Lung (tissue), 12 donors: ENCODE results near the gene TBRG4. TPM values are rescaled to one million over a fixed set of nuclear protein-coding genes. Genes with fewer than 3 reads are reported as not detected.

Experiments used
- ATAC-seq: fragments of 200-7000 bp; cut with Tn5 transposase; one replicate; pipeline ENCODE4 v1.9.1; 2020; ENCODE audit warnings: moderate number of reproducible peaks; ENCODE audit not compliant: insufficient read depth, low FRiP score
- DNase-seq, 3 donors: peaks; one replicate each; pipeline ENCODE4 v3.0.0-alpha.2; 2013 to 2017
- H3K27ac ChIP-seq, 2 donors: one replicate each; pipeline ENCODE4 v1.5.1; 2013; ENCODE audit warnings: mild to moderate bottlenecking in 2 of 2, moderate library complexity in 2 of 2, control low read depth in 1 of 2, inconsistent platforms in 1 of 2, low read depth in 1 of 2, low read length in 1 of 2
- H3K27me3 ChIP-seq, 3 donors: one replicate each; pipeline ENCODE4 v1.5.1; 2013; ENCODE audit warnings: low read length in 2 of 3; ENCODE audit not compliant: control insufficient read depth in 3 of 3, insufficient read depth in 3 of 3
- H3K36me3 ChIP-seq, 4 donors: one replicate each; pipeline ENCODE4 v1.5.1; 2013; ENCODE audit warnings: low read length in 4 of 4, mild to moderate bottlenecking in 1 of 4, moderate library complexity in 1 of 4; ENCODE audit not compliant: control insufficient read depth in 4 of 4, insufficient read depth in 4 of 4
- H3K4me1 ChIP-seq, 5 donors: one replicate each; pipeline ENCODE4 v1.5.1; 2013; ENCODE audit warnings: low read length in 5 of 5, mild to moderate bottlenecking in 2 of 5, moderate library complexity in 1 of 5; ENCODE audit not compliant: control insufficient read depth in 5 of 5, insufficient read depth in 5 of 5
- H3K4me3 ChIP-seq: one replicate; pipeline ENCODE4 v1.5.1; 2013; ENCODE audit warnings: mild to moderate bottlenecking, control low read depth, moderate library complexity
- H3K9ac ChIP-seq, 2 donors: one replicate each; pipeline ENCODE4 v1.5.1; 2013; ENCODE audit warnings: low read length in 2 of 2, control low read depth in 1 of 2; ENCODE audit not compliant: insufficient read depth in 1 of 2
- H3K9me3 ChIP-seq, 4 donors: one replicate each; pipeline ENCODE4 v1.5.1; 2013; ENCODE audit warnings: low read length in 3 of 4, mild to moderate bottlenecking in 1 of 4, moderate library complexity in 1 of 4; ENCODE audit not compliant: control insufficient read depth in 4 of 4, insufficient read depth in 3 of 4
- WGBS, 2 donors: extraction: QIAGEN DNeasy Blood & Tissue Kit; methylation state at CpG; one replicate each; pipeline ENCODE4 v1.1.7; 2013; 5-methylcytosine and 5-hydroxymethylcytosine counted together
- polyA plus RNA-seq, 2 donors: library from polyadenylated mRNA; stranded (reverse); fragments of 200-250 nt; gene quantifications; one replicate each; pipeline ENCODE4 v1.2.1, GENCODE V29; 2013
- total RNA-seq, 2 donors: library from RNA; depleted of rRNA in 1 of 2; stranded (reverse); fragments of >200 nt in 1 of 2; gene quantifications; one replicate each; pipeline ENCODE4 v1.2.1, GENCODE V29; 2014 to 2021
- TF ChIP-seq, protein P1 (sequence below): IDR thresholded peaks from 2 replicates; pipeline ENCODE4 v1.5.1; 2012; ENCODE audit warnings: mild to moderate bottlenecking; ENCODE audit errors: control extremely low read depth, extremely low read depth
- donor health status: control.
- donor health status: control.
- donor health status: Bipolar disorder and iron deficiency.
- donor health status: healthy.
- donor health status: DM: yes; HTN: yes; CAD: no.

Gene TBRG4
- total and polyA plus RNA-seq, 4 donors = 32.2 to 65.6 (median 46.9) TPM

DNA sequence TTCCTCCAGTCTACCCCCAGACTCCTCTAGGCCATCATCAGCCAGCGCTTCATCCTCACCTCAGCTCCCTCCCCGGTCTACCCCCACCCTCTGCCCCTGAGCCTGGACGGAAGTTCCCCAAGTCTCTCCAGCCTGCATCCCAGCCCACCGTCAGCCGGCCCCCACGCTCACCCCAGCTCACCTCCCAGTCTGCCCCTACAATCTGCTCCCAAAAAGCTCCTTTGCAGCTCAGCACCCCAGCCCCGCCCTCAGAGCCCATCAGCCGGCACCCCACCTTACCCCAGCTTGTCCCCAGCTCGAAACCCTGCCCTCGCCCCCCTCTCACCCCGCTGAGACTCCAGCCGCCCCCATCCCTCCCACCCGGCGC is 45.8 kb upstream of the TBRG4 start:
- Histone ChIP-seq H3K27ac (no peak overlapping the region), H3K9ac (no peak overlapping the region), H3K4me1 (peaks cover 0 to 4% (median 0%) of the 10 kb centered on the region in 5 donors), H3K9me3 (no peaks in the 10 kb centered on the region), H3K36me3 (no peaks in the 10 kb centered on the region), H3K4me3 (peak overlapping the region; percentile 58), H3K27me3 (peaks cover 0 to 31% (median 9%) of the 10 kb centered on the region in 3 donors)
- TF ChIP-seq, protein P1, sequence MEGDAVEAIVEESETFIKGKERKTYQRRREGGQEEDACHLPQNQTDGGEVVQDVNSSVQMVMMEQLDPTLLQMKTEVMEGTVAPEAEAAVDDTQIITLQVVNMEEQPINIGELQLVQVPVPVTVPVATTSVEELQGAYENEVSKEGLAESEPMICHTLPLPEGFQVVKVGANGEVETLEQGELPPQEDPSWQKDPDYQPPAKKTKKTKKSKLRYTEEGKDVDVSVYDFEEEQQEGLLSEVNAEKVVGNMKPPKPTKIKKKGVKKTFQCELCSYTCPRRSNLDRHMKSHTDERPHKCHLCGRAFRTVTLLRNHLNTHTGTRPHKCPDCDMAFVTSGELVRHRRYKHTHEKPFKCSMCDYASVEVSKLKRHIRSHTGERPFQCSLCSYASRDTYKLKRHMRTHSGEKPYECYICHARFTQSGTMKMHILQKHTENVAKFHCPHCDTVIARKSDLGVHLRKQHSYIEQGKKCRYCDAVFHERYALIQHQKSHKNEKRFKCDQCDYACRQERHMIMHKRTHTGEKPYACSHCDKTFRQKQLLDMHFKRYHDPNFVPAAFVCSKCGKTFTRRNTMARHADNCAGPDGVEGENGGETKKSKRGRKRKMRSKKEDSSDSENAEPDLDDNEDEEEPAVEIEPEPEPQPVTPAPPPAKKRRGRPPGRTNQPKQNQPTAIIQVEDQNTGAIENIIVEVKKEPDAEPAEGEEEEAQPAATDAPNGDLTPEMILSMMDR = no peak
- 6 to 12% methylated on average over 11 to 14 of the region's 14 CpGs for WGBS, 2 donors
- ATAC-seq (no peak), DNase-seq (peak in 1 of 3 donors; percentile 3)

DNA sequence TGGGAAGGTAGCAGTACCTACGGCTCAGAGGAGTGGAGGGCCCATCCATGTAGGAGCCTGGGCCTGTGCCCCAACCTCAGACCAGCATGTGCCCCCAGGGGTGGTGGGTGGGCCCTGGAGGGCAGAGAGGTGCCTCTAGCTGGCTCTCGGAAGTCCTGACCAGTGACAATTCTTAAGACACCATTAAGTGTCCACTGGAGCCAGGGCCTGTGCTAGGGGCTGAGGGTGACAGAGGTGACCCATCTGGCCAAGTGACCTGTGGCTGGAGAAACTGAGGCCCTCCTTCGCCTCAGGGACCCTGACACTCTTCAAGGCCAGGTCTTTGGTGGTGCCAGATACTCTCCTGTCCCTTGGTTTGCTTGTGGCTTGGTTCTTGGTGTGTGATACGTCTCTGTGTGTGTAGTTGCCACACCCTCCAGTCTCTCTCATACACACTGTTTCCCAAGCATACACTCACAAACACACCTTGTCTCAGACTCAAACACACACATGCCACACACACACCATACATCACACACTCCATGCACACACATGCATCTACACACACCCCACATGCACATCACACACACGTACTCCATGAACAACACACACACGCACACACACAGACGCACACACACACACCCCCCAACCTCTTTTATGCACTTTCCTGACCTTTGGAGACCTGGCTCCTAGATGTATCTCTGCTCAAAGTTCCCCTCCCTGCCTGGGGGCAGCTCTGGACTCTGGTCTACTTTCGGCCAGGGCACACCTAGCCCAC is 45.2 kb upstream of the TBRG4 start:
- Histone ChIP-seq H3K27ac (peak overlapping the region in 1 of 2 donors; percentile 8), H3K27me3 (peaks cover 0 to 31% (median 9%) of the 10 kb centered on the region in 3 donors)
- TF ChIP-seq, protein P1 = no peak

DNA sequence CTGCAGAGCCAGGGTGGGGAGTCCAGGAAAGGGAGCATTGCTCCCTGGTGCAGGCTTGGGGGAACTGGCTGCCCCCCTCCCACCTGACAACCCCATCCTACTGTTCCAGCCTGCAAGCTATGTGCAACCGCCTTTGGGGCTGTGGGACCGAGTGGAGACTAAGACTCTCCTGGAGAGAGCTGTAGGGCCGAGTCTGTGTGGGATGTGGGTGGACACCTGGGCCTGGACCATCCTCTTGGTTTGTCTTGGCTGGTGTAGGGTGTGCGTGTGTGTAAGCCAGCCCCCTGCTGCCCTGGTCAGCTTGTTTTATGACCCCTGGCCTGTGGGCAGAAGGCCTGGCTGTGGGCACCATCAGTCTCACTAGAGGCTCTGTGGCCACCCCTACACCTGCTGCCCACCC is 44.4 kb upstream of the TBRG4 start:
- H3K27ac ChIP-seq = no peak overlapping the region

More for the DNA sequence above, 45.2 kb upstream of the TBRG4 start:
- DNase-seq (peak in 1 of 3 donors; percentile 4), ATAC-seq (no peak)
- Histone ChIP-seq H3K4me3 (peak overlapping the region; percentile 58), H3K9me3 (no peaks in the 10 kb centered on the region), H3K4me1 (peaks cover 0 to 4% (median 0%) of the 10 kb centered on the region in 5 donors), H3K36me3 (no peaks in the 10 kb centered on the region), H3K9ac (no peak overlapping the region)
- 81 to 88% methylated on average over 8 of the region's 8 CpGs for WGBS, 2 donors

More for the DNA sequence above, 44.4 kb upstream of the TBRG4 start:
- WGBS, 2 donors = 90 to 91% methylated on average over 4 of the region's 4 CpGs
- Histone ChIP-seq H3K4me3 (no peak overlapping the region), H3K36me3 (no peaks in the 10 kb centered on the region), H3K27me3 (peaks cover 0 to 31% (median 9%) of the 10 kb centered on the region in 3 donors), H3K9me3 (no peaks in the 10 kb centered on the region), H3K4me1 (peaks cover 0 to 4% (median 0%) of the 10 kb centered on the region in 5 donors), H3K9ac (no peak overlapping the region)
- ATAC-seq (no peak), DNase-seq (peak in 1 of 3 donors; percentile 7)
- TF ChIP-seq, protein P1 = no peak
